Stimulated activated CD8-positive, alpha-beta memory T cell treated with anti-CD3 and anti-CD28 coated beads, Interleukin-2, amount 100 ng/mL, for 1 hour (primary cell): Measurements from ENCODE around the gene ENTPD5.
"Not testable (repeated sequence)": the region's sequence is repeated elsewhere in the genome, so short reads cannot be mapped to it uniquely, and the experiment has no call there.

Experiments used
- DNase-seq, 2 donors: peaks; one replicate each; pipeline ENCODE4 v3.0.0-alpha.2; 2020; ENCODE audit warnings: low read depth in 2 of 2

ENTPD5 gene

DNA sequence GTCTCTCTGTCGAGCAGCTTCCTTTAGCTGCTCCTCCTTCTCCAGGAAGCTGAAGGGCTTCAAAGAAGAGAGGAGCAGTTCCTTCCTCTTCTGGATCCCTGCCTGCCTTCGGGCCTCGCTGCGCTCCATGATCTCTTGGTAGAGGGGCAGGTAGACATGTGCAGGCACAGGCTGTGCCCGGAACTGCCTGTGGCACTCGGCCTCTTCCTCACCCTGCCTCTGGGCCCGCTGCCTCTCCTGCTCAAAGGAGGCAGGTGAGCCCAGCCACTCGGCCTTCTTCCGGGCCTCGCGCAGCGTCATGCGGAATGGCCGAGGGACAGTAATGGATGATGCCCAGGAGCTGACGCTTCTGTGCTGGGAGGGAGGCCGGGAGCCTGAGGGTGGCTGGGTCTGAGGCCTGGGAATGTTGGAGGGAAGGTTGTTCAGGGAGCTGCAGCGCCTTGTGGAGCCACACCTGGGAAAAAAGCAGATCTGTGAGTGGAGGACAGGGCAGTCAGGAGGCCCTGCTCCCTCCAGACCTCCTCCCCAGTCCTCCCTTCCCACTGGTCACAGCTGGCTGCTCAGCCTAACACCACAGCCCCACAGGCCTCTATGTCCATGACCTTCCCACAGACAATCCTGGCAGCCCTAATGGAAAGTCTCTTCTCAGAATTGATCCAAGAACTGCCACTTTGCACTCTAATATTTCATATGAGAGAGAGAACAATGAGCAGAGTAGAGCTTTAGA, 74.5 kb downstream of the ENTPD5 start:
- no peak for DNase-seq

DNA sequence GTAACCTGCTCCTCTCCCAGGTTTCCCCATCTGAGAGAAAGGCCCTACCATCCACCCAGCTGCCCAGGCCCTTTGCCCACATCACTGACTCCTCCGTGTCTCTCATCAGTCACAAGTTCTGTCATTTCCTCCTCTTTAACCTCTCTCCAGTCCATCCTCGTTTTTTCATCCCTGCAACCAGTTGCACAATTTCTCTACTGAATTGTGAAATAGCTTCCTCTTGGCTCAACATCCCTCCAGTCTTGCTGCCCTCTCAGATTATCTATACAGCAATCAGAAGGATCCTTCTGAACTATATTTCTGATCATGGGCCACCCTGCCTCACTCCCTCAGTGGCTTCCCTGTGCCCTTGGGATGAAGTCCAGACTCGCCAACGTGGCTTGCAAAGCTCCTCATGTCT, 76.0 kb downstream of the ENTPD5 start:
- no peak for DNase-seq

DNA sequence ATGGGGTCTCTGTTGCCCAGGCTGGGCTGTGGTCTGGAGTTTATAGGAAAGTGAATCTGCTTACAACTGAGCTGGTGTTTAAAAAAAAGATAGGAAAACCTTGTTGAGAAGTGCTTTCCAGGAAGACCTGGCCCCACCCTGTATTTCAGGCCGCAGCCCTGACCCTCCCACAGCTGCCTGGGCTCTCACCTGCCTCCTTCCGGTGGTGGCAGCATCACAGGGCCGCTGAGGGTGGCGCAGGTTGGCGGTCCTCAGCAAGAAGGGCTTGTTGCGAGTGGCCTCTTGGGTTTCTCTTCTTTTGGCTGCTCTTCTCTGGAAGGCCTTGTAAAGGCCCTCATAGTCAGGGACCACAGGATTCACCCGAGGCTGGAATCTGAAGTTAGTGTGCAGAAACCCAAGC, 76.9 kb downstream of the ENTPD5 start:
- no peak for DNase-seq

- no peak for DNase-seq
Measured at GRCh38 chr14:73937012-73937411, 82.1 kb downstream of the ENTPD5 start.

GRCh38 chr14:73936548-73936947, 82.5 kb downstream of the ENTPD5 start:
- no peak for DNase-seq

DNA sequence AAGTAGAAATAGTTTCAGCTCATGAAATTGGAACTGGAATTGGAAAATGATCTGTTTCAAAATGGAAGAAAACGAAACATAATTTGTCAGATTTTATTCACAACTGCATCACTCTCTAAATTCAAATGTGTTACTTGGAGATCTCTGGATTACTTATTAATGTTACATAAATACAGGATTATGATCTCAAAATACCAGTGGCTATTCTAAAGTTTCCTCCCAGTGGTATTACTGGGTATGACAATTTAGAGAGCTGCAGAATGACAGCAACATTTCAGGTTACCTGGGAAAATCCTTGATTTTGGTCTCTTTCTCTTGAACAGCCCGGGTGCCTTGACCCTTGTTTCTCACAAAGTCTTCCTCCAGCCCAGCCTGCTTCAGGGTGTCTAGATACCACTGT, 83.4 kb downstream of the ENTPD5 start:
- DNase-seq = no peak

GRCh38 chr14:73924337-73924736, 94.8 kb downstream of the ENTPD5 start:
- DNase-seq = no peak

GRCh38 chr14:73919457-73919856, 99.6 kb downstream of the ENTPD5 start:
- DNase-seq = not testable (repeated sequence)

- no peak for DNase-seq
Measured at GRCh38 chr14:73916324-73916723, 102.8 kb downstream of the ENTPD5 start.

DNA sequence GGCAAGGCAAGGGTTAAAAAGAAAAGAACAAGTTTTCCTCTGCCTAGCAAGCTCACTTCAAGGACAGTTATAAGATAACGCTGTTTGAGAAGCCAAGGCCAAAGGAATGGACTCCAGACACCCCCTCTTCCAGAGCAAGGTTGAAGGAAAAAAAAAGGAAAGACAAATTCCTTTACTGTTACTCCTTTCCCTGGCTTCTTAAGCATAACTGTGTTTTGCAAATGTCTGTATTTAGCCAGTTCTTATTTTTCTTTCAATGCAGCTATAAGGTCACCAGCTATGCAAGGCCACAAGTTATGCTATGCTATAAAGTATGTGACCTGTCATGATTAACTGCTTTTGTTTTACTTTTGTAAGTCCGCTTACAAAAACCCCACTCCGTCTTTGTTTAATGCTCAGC, 105.8 kb downstream of the ENTPD5 start:
- no peak for DNase-seq

DNA sequence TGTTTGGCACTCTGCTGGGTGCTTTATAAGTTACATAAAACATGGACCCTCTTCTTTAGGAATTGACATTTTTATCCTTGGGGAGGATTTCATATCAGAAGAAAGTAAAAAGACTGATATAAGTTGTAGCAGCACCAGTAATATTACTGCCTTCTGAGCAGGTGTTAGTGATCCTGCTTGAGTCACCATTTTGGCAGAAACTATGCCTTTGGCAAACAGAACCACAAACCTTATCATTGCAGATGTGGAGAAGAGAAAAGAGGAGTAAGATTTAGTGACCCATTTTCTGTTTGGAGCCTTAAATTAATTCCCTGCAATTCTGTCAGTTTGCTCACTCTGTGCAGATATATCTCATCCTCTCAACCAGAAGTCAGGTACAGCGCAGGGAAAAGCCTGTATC, 109.4 kb downstream of the ENTPD5 start:
- no peak for DNase-seq
